ENCODE measurements around the gene CREM. TPM values are rescaled to one million over a fixed set of nuclear protein-coding genes. Genes with fewer than 3 reads are reported as not detected.

CREM gene
- total RNA-seq, 1 donor from 2014 or later: 86.4 TPM

DNA sequence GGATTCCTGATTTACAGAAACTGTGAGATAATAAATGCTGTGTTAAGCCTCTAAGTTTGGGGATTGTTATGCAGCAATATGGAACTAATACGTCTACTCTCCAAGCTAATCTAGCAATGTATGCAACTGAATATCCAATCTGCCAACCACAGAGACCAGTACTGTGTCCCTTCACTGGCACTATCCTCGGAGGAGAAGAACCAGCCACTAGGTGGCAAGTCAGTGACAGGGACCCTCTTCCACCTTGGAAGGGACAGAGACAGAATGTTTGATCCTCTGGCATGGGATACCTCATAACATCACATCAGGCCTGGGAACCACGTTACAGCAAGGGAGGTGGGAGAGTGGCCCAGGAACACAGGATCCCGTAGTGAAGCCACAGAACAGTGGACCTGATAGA is 96.4 kb downstream of the CREM start:
- DNase-seq (no peak), ATAC-seq (ENCODE audit: low read depth) (no peak)
- no peak overlapping the region for H3K4me3 Mint-ChIP-seq
- TF ChIP-seq, protein P1, sequence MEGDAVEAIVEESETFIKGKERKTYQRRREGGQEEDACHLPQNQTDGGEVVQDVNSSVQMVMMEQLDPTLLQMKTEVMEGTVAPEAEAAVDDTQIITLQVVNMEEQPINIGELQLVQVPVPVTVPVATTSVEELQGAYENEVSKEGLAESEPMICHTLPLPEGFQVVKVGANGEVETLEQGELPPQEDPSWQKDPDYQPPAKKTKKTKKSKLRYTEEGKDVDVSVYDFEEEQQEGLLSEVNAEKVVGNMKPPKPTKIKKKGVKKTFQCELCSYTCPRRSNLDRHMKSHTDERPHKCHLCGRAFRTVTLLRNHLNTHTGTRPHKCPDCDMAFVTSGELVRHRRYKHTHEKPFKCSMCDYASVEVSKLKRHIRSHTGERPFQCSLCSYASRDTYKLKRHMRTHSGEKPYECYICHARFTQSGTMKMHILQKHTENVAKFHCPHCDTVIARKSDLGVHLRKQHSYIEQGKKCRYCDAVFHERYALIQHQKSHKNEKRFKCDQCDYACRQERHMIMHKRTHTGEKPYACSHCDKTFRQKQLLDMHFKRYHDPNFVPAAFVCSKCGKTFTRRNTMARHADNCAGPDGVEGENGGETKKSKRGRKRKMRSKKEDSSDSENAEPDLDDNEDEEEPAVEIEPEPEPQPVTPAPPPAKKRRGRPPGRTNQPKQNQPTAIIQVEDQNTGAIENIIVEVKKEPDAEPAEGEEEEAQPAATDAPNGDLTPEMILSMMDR (IDR thresholded peaks at IDR 0.05): no peak
- H3K27me3 Mint-ChIP-seq: peaks cover 9% of the 10 kb centered on the region
- POLR2A ChIA-PET: no interaction called here
- H3K4me1 Mint-ChIP-seq: peaks cover 8% of the 10 kb centered on the region
- no peaks in the 10 kb centered on the region for H3K9me3 Mint-ChIP-seq
- intact Hi-C loops (cut with micrococcal nuclease): no loop called here
- no peak overlapping the region for H3K27ac Mint-ChIP-seq
- H3K36me3 Mint-ChIP-seq (ENCODE audit: low read depth): no peaks in the 10 kb centered on the region
- CTCF ChIA-PET: interaction anchor here (10.7 kb wide), 1 partner anchor 103 kb away, joined by 198 read pairs; no protein-coding TSS in a partner anchor

DNA sequence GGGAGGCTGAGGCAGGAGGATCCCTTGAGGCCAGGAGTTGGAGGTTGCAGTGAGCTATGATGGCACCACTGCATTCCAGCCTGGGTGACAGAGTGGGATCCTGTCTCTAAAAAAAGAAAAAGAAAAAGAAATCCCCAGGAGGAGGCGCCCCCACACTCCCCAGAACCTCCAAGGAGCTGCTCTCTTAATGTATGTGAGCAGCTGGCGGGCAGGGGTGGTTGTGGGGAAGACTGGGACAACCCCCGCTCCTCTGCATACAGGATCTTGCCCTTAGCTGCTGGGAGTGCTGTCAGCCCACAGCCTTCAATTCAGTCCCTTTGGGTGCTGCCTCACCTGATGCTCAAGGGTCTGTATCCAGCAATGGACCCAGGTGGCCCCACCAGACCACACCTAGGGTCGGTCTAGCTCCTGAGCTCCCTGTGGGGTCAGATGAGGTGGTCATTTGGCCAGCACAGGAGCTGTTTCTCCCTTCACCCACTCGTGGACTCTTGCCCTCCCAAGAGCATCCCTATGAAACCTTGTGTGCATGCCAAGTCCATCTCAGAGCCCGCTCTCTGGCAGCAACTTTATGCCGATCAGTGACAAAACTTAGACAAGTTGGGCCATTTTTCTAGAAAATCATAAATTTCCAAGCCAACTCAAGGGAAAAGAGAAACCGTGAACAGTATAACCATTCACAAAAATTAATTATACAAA is 97.5 kb downstream of the CREM start:
- Mint-ChIP-seq H3K9me3 (no peaks in the 10 kb centered on the region), H3K4me3 (no peak overlapping the region), H3K36me3 (ENCODE audit: low read depth) (no peaks in the 10 kb centered on the region), H3K27ac (no peak overlapping the region), H3K4me1 (no peaks in the 10 kb centered on the region), H3K27me3 (peaks cover 2% of the 10 kb centered on the region)
- intact Hi-C loops (cut with micrococcal nuclease): no loop called here
- ChIA-PET POLR2A (no interaction called here), CTCF (interaction anchor here (1.8 kb wide), 1 partner anchor 104 kb away, joined by 6 read pairs; no protein-coding TSS in a partner anchor)
- no peak for ATAC-seq (ENCODE audit: low read depth)
- TF ChIP-seq, protein P1 (IDR thresholded peaks at IDR 0.05): no peak
- DNase-seq: no peak

DNA sequence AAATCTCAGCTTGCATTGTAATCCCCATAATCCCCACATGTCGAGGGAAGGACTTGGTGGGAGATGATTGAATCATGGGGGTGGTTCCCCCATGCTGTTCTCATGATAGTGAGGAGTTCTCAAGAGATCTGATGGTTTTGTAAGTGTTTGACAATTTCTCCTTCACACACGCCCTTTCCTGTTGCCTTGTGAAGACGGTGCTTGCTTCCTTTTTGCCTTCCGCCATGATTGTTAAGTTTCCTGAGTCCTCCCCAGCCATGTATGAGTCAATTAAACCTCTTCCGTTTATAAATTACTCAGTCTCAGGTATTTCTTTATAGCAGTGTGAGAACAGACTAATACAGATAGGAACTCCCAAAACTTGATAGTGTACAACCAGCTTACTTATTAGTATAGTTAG is 98.6 kb downstream of the CREM start:
- H3K9me3 Mint-ChIP-seq: no peaks in the 10 kb centered on the region
- TF ChIP-seq, protein P1 (IDR thresholded peaks at IDR 0.05): no peak
- ChIA-PET CTCF (interaction anchor here (1.8 kb wide), 1 partner anchor 105 kb away, joined by 6 read pairs; no protein-coding TSS in a partner anchor), POLR2A (no interaction called here)
- no peak overlapping the region for H3K27ac Mint-ChIP-seq
- ATAC-seq (ENCODE audit: low read depth) (no peak), DNase-seq (no peak)
- H3K4me3 Mint-ChIP-seq: no peak overlapping the region
- no peaks in the 10 kb centered on the region for H3K36me3 Mint-ChIP-seq (ENCODE audit: low read depth)
- H3K4me1 Mint-ChIP-seq: no peaks in the 10 kb centered on the region
- no peaks in the 10 kb centered on the region for H3K27me3 Mint-ChIP-seq
- intact Hi-C loops (cut with micrococcal nuclease): no loop called here

DNA sequence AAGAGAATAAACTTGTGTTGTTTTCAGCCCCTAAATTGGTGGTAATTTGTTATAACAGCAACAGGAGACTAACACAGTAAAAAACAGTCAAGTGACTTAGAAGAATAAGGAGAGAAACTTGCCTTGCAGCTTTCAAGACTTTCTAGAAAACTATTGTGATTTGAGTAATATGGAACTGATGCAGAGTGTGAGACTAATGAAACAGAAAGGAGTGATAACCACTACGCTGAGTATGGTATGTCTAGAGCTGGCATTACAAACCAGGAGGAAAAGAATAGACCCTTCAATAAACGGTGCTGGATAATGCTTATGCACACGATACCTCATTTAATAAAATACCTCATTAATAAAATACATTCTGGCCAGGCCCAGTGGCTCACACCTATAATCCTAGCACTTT is 99.9 kb downstream of the CREM start:
- TF ChIP-seq, protein P1 (IDR thresholded peaks at IDR 0.05): no peak
- H3K36me3 Mint-ChIP-seq (ENCODE audit: low read depth): no peaks in the 10 kb centered on the region
- no peaks in the 10 kb centered on the region for H3K9me3 Mint-ChIP-seq
- H3K4me1 Mint-ChIP-seq: no peaks in the 10 kb centered on the region
- POLR2A ChIA-PET: no interaction called here
- ATAC-seq (ENCODE audit: low read depth) (no peak), DNase-seq (no peak)
- H3K4me3 Mint-ChIP-seq: no peak overlapping the region
- no peak overlapping the region for H3K27ac Mint-ChIP-seq
- CTCF ChIA-PET: interaction anchor here (0.8 kb wide), 1 partner anchor 13 kb away, joined by 3 read pairs; no protein-coding TSS in a partner anchor
- H3K27me3 Mint-ChIP-seq: no peaks in the 10 kb centered on the region
- intact Hi-C loops (cut with micrococcal nuclease): no loop called here

DNA sequence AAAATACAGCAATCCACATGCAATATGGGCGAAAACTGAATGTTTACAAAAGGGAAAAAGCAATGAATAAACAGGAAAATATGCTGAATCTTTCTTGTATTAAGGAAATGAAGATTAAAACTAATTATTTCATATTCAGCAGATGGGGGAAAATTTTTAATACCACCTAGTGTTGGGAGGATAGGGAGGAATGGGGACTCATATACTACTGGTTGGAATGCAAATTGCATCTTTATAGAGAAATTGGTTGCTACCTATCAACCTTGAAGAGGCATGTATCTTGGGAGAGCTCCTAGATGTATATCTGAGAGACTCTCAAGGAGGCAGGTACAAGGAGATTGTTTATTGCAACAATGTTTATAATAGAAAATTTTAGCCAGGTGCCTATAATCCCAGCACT is 101.4 kb downstream of the CREM start:
- ChIA-PET POLR2A (no interaction called here), CTCF (interaction anchor here (1.1 to 1.5 kb wide), 2 partner anchors 10 to 12 kb away, joined by 3 to 4 read pairs; no protein-coding TSS in a partner anchor)
- Mint-ChIP-seq H3K4me1 (no peaks in the 10 kb centered on the region), H3K9me3 (no peaks in the 10 kb centered on the region), H3K36me3 (ENCODE audit: low read depth) (no peaks in the 10 kb centered on the region), H3K4me3 (no peak overlapping the region), H3K27me3 (no peaks in the 10 kb centered on the region), H3K27ac (no peak overlapping the region)
- TF ChIP-seq, protein P1 (IDR thresholded peaks at IDR 0.05): no peak
- no peak for DNase-seq
- ATAC-seq (ENCODE audit: low read depth): no peak
- intact Hi-C loops (cut with micrococcal nuclease): no loop called here

Measured in activated B cell treated with CpG ODN at 0.5 μM for 24 hours (primary cell).